Measurements from ENCODE around the gene DEFB121. TPM values are rescaled to one million over a fixed set of nuclear protein-coding genes. Genes with fewer than 3 reads are reported as not detected.

Gene DEFB121
- total and polyA plus RNA-seq, 4 experiments from 2014 or later: not detected

Other genes with a start within 250 kb of the DEFB121 start
- gene DEFB115, start 148.6 kb downstream of the DEFB121 start, total RNA-seq: not detected
- gene DEFB115, start 148.6 kb downstream of the DEFB121 start, polyA plus RNA-seq: not detected
- not detected for gene DEFB116, start 97.6 kb downstream of the DEFB121 start, total RNA-seq
- gene DEFB116, start 97.6 kb downstream of the DEFB121 start, polyA plus RNA-seq: not detected
- gene DEFB118, start 37.6 kb downstream of the DEFB121 start, total RNA-seq: not detected
- gene DEFB118, start 37.6 kb downstream of the DEFB121 start, polyA plus RNA-seq: not detected
- not detected for gene DEFB119, start 15.6 kb downstream of the DEFB121 start, total RNA-seq
- not detected for gene DEFB119, start 15.6 kb downstream of the DEFB121 start, polyA plus RNA-seq
- gene DEFB123, start 34.4 kb upstream of the DEFB121 start, total RNA-seq: not detected
- not detected for gene DEFB123, start 34.4 kb upstream of the DEFB121 start, polyA plus RNA-seq
- not detected for gene DEFB124, start 68.9 kb upstream of the DEFB121 start, total RNA-seq
- gene DEFB124, start 68.9 kb upstream of the DEFB121 start, polyA plus RNA-seq: not detected
- gene REM1, start 69.1 kb upstream of the DEFB121 start, total RNA-seq: not detected
- not detected for gene REM1, start 69.1 kb upstream of the DEFB121 start, polyA plus RNA-seq
- gene HM13, start 108.2 kb upstream of the DEFB121 start, total RNA-seq: 100 to 1,000 TPM; 133 to 156 TPM
- 100 to 1,000 TPM; 166 to 171 TPM for gene HM13, start 108.2 kb upstream of the DEFB121 start, polyA plus RNA-seq
- under 1 TPM in 1 of 2 experiments, not detected in 1; 0.50 TPM for gene ID1, start 199.1 kb upstream of the DEFB121 start, total RNA-seq
- gene ID1, start 199.1 kb upstream of the DEFB121 start, polyA plus RNA-seq: 1 to 10 TPM in 1 of 2 donors, under 1 TPM in 1; 0.49 to 1.4 TPM
- not detected for gene COX4I2, start 231.7 kb upstream of the DEFB121 start, total RNA-seq
- not detected for gene COX4I2, start 231.7 kb upstream of the DEFB121 start, polyA plus RNA-seq